ENCODE results near the gene USH1C. TPM values are rescaled to one million over a fixed set of nuclear protein-coding genes. Genes with fewer than 3 reads are reported as not detected.

The USH1C gene
- total and polyA plus RNA-seq, 10 donors, result 0.12 TPM; not detected in 9

DNA sequence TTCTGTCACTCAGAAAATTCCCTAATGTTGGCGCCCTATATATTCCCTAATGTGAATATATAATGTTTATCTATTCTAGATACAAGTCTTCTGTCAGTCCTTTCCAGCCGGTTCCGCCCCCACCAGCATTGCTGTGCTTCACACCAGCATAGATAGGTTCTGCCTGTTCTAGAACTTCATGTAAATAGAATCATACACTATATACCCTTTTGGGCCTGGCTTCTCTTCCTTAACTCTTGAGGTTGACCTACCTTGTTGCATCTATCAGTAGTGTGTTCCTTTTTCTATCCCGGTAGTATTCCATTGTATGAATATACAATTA lies 37.5 kb upstream of the USH1C start:
- no peaks in the 10 kb centered on the region for H3K4me1 ChIP-seq
- DNase-seq, result peak; percentile 37
- peaks cover 0 to 3% (median 0%) of the 10 kb centered on the region in 8 donors for H3K9me3 ChIP-seq
- 93 to 96% (median 95%) methylated on average over 4 of the region's 4 CpGs for WGBS, 5 donors
- no peak overlapping the region for H3K27ac ChIP-seq
- H3K4me3 ChIP-seq, result no peak overlapping the region
- TF ChIP-seq POLR2A (IDR thresholded peaks at IDR 0.05) (no peak), POLR2AphosphoS5 (IDR thresholded peaks at IDR 0.05) (no peak)
- intact Hi-C loops (cut with DNase I; ENCODE audit: low total_unique reads), result no loop called here
- no peaks in the 10 kb centered on the region for H3K36me3 ChIP-seq
- H3K27me3 ChIP-seq (replicated peaks in 1 of 7), result peaks cover 0 to 34% (median 0%) of the 10 kb centered on the region in 7 donors

DNA sequence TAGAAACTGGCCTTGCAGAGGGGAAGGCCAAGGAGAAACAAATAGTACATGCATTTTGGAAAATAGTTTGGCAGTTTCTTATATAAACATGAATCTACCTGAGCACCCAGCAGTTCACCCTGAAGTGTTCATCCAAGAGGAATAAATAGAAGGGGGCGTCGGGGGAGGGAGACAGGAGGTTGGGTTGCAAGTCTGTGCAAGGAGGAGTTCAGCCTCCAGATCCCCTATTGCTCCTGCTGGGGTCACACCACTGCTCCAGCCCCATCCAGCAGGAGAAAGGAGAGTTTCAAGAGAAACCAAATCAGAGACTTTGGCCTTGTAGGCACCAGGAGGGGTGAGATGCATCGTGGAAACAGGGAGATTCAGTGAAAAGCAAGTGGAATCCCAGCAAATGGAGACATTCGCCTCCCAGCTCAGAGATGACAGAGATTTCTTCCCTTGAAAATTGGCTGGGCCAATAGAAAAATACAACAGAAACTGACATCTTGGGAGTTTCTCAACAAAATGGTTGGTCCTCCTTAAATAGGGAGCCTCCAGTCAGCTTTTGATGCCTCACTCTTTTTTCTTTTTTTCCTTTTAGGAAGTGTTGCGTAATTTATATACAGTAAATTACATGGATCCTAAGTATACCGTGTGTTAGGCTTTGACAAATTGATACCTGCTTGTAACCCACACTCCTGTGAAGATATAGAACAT lies 37.0 kb upstream of the USH1C start:
- no peak for TF ChIP-seq CTCF (IDR thresholded peaks at IDR 0.05 in 8 of 11, conservative IDR thresholded peaks at IDR 0.05 in 3 of 11)
- no peak for TF ChIP-seq POLR2A (IDR thresholded peaks at IDR 0.05)
- TF ChIP-seq POLR2AphosphoS5 (IDR thresholded peaks at IDR 0.05), result no peak
- peak; percentile 35 for DNase-seq
- Histone ChIP-seq H3K27me3 (replicated peaks in 1 of 7) (peaks cover 0 to 34% (median 0%) of the 10 kb centered on the region in 7 donors), H3K4me1 (no peaks in the 10 kb centered on the region), H3K27ac (no peak overlapping the region), H3K36me3 (no peaks in the 10 kb centered on the region), H3K4me3 (no peak overlapping the region), H3K9me3 (peaks cover 0 to 3% (median 0%) of the 10 kb centered on the region in 8 donors)
- intact Hi-C loops (cut with DNase I; ENCODE audit: low total_unique reads), result no loop called here
- 69 to 79% (median 72%) methylated on average over 6 of the region's 6 CpGs for WGBS, 5 donors

DNA sequence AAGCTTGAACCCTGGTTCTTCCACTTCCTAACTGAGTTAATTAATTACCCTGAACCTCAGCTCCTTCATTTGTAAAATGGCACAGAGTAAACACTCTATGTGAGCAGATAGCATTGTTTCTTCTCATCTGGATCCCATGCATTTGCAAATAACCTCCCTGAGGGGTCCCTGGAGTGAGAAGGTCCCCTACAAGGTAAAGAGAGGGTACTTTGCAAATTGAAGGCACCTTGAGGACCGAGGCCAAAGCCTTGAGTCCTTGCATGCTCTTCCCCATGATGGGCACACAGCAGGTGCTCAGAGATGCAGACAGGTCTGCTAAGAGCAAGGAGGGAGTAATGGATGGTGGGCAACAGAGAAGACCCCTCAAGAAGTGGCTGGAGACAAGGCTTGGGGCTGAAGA lies 36.1 kb upstream of the USH1C start:
- Histone ChIP-seq H3K4me1 (no peaks in the 10 kb centered on the region), H3K27me3 (replicated peaks in 1 of 7) (peaks cover 0 to 27% (median 0%) of the 10 kb centered on the region in 7 donors), H3K4me3 (no peak overlapping the region), H3K36me3 (no peaks in the 10 kb centered on the region), H3K9me3 (peaks cover 0 to 3% (median 0%) of the 10 kb centered on the region in 8 donors), H3K27ac (no peak overlapping the region)
- WGBS, 5 donors, result 37 to 59% (median 54%) methylated on average over 1 of the region's 1 CpG
- DNase-seq, result peak; percentile 35
- intact Hi-C loops (cut with DNase I; ENCODE audit: low total_unique reads), result no loop called here
- TF ChIP-seq POLR2A (IDR thresholded peaks at IDR 0.05) (no peak), CTCF (IDR thresholded peaks at IDR 0.05 in 8 of 11, conservative IDR thresholded peaks at IDR 0.05 in 3 of 11) (no peak), POLR2AphosphoS5 (IDR thresholded peaks at IDR 0.05) (no peak)

GRCh38 chr11:17579451-17579850 lies 35.2 kb upstream of the USH1C start:
- H3K9me3 ChIP-seq, result peaks cover 0 to 3% (median 0%) of the 10 kb centered on the region in 8 donors
- DNase-seq, result peak; percentile 51
- H3K4me1 ChIP-seq, result no peaks in the 10 kb centered on the region
- TF ChIP-seq POLR2A (IDR thresholded peaks at IDR 0.05), result no peak
- TF ChIP-seq POLR2AphosphoS5 (IDR thresholded peaks at IDR 0.05), result no peak
- intact Hi-C loops (cut with DNase I; ENCODE audit: low total_unique reads), result no loop called here
- H3K4me3 ChIP-seq, result no peak overlapping the region
- peaks cover 0 to 27% (median 0%) of the 10 kb centered on the region in 7 donors for H3K27me3 ChIP-seq (replicated peaks in 1 of 7)
- no peak overlapping the region for H3K27ac ChIP-seq
- H3K36me3 ChIP-seq, result no peaks in the 10 kb centered on the region
- WGBS, 5 donors, result 81 to 91% (median 85%) methylated on average over 7 of the region's 7 CpGs

GRCh38 chr11:17578958-17579357 lies 34.7 kb upstream of the USH1C start:
- Histone ChIP-seq H3K27me3 (replicated peaks in 1 of 7) (peaks cover 0 to 27% (median 0%) of the 10 kb centered on the region in 7 donors), H3K4me1 (no peaks in the 10 kb centered on the region), H3K9me3 (peaks cover 0 to 3% (median 0%) of the 10 kb centered on the region in 8 donors), H3K4me3 (no peak overlapping the region), H3K36me3 (no peaks in the 10 kb centered on the region), H3K27ac (no peak overlapping the region)
- TF ChIP-seq POLR2A (IDR thresholded peaks at IDR 0.05) (no peak), CTCF (IDR thresholded peaks at IDR 0.05 in 8 of 11, conservative IDR thresholded peaks at IDR 0.05 in 3 of 11) (no peak), POLR2AphosphoS5 (IDR thresholded peaks at IDR 0.05) (no peak)
- DNase-seq, result peak; percentile 47
- intact Hi-C loops (cut with DNase I; ENCODE audit: low total_unique reads), result no loop called here
- WGBS, 5 donors, result 83 to 94% (median 88%) methylated on average over 8 of the region's 8 CpGs

Data from spleen (tissue), 11 donors.